K562 (cell line): ENCODE measurements around the gene OR56B1. TPM values are rescaled to one million over a fixed set of nuclear protein-coding genes. Genes with fewer than 3 reads are reported as not detected.

Experiments
- ATAC-seq: fragments of 200-7000 bp; cut with Tn5 transposase; 3 replicates; pipeline ENCODE4 v1.9.1; 2020; ENCODE audit warnings: moderate library complexity
- BruUV-seq: library from RNA; stranded (reverse); fragments of 400-500 nt; replicated peaks from 2 replicates; lab custom pipeline; 2021; lab: Mats Ljungman, UMichigan
- CTCF ChIA-PET: fragments of 300-600 bp; formaldehyde crosslinking; extraction: SDS; loops from one replicate; lab custom pipeline; 2021; ENCODE audit warnings: low intra/inter-chr PET ratio; lab: Yijun Ruan, JAX
- POLR2A ChIA-PET: fragments of 300-600, 350-650 bp; sonication (Branson Sonifier 250); formaldehyde crosslinking; extraction: SDS; loops from one replicate; lab custom pipeline; 2021; ENCODE audit warnings: antibody characterized with exemption, inconsistent platforms; lab: Yijun Ruan, JAX
- DNase-seq, 4 experiments: peaks; one replicate each; pipeline versions ENCODE4 v3.0.0 to v3.0.0-alpha.2; 2011 to 2018; ENCODE audit warnings: low spot score in 3 of 4, mixed read lengths in 3 of 4; ENCODE audit errors: extremely low read depth in 1 of 4
- FAIRE-seq: peaks from 2 replicates; lab custom pipeline; 2011; peaks lifted over from hg19 to GRCh38; lab: Jason Lieb, UNC
- H2AFZ ChIP-seq: 2 replicates; pipeline ENCODE4 v1.6.0; 2011; ENCODE audit warnings: low read depth, low read length, control low read depth, inconsistent platforms
- H3K27ac ChIP-seq: fragments of 200-600 bp; 3 replicates; pipeline ENCODE4 v1.8.0; 2011; ENCODE audit warnings: low read depth, mild to moderate bottlenecking, control low read depth, inconsistent platforms, low read length, moderate library complexity, mixed read lengths; ENCODE audit errors: extremely low read depth
- H3K27me3 ChIP-seq, 2 experiments: fragments of 300-600 bp in 1 of 2; 2 replicates in 1 of 2; 3 replicates in 1 of 2; pipeline versions ENCODE4 v1.6.0 to v1.8.0; 2011; ENCODE audit warnings: inconsistent platforms in 2 of 2, low read length in 2 of 2, mild to moderate bottlenecking in 1 of 2, mixed read lengths in 1 of 2, moderate library complexity in 1 of 2; ENCODE audit not compliant: control insufficient read depth in 2 of 2, insufficient read depth in 2 of 2
- H3K36me3 ChIP-seq: fragments of 300-600 bp; 3 replicates; pipeline ENCODE4 v1.8.0; 2011; ENCODE audit warnings: mild to moderate bottlenecking, low read length, inconsistent platforms; ENCODE audit not compliant: control insufficient read depth, insufficient read depth
- H3K4me1 ChIP-seq, 2 experiments: fragments of 200-600 bp in 1 of 2; replicated peaks in 1 of 2; 2 replicates in 1 of 2; 3 replicates in 1 of 2; pipeline versions ENCODE4 v1.5.1 to v1.8.0; 2011; ENCODE audit warnings: inconsistent platforms in 2 of 2, low read length in 2 of 2, mild to moderate bottlenecking in 1 of 2, mixed read lengths in 1 of 2, moderate library complexity in 1 of 2; ENCODE audit not compliant: control insufficient read depth in 2 of 2, insufficient read depth in 2 of 2
- H3K4me2 ChIP-seq: 2 replicates; pipeline ENCODE4 v1.6.1; 2011; ENCODE audit warnings: low read length, control low read depth, inconsistent platforms, mixed read lengths; ENCODE audit not compliant: insufficient read depth
- H3K4me3 ChIP-seq: fragments of 200-600 bp; sonication (generic), shearing (Covaris generic); 2 replicates; pipeline ENCODE4 v1.5.1; 2016; ENCODE audit warnings: control low read depth, inconsistent platforms
- H3K79me2 ChIP-seq: fragments of 200-600 bp; 3 replicates; pipeline ENCODE4 v1.8.0; 2011; ENCODE audit warnings: low read length, inconsistent platforms; ENCODE audit not compliant: control insufficient read depth, insufficient read depth
- H3K9ac ChIP-seq, 2 experiments: 2 replicates each; pipeline versions ENCODE4 v1.6.0 to v1.6.1; 2011; ENCODE audit warnings: low read depth in 2 of 2, low read length in 2 of 2, control low read depth in 1 of 2, inconsistent platforms in 1 of 2, mild to moderate bottlenecking in 1 of 2, mixed read lengths in 1 of 2; ENCODE audit not compliant: insufficient read depth in 1 of 2
- H3K9me1 ChIP-seq: one replicate; pipeline ENCODE4 v1.6.0; 2011; ENCODE audit warnings: inconsistent platforms, mild to moderate bottlenecking, low read length, moderate library complexity; ENCODE audit not compliant: control insufficient read depth, insufficient read depth
- H3K9me3 ChIP-seq: replicated peaks from 2 replicates; pipeline ENCODE4 v1.5.1; 2011; ENCODE audit warnings: low read depth, low read length, inconsistent platforms; ENCODE audit not compliant: control insufficient read depth, insufficient read depth
- H4K20me1 ChIP-seq: replicated peaks from 2 replicates; pipeline ENCODE4 v1.6.1; 2011; ENCODE audit warnings: low read length, inconsistent platforms, mixed read lengths; ENCODE audit not compliant: control insufficient read depth, insufficient read depth
- HDAC2 ChIP-seq: fragments of 450-650 bp; IDR thresholded peaks from 2 replicates; pipeline ENCODE4 v1.6.1; 2016; ENCODE audit warnings: mild to moderate bottlenecking
- MXI1 ChIP-seq: IDR thresholded peaks from 2 replicates; pipeline ENCODE4 v1.6.1; 2011; ENCODE audit warnings: low read depth, mild to moderate bottlenecking, improper control_type of control experiment, low read length
- ZNF586 ChIP-seq: fragments of 450-650 bp; formaldehyde crosslinking; conservative IDR thresholded peaks from 2 replicates; pipeline ENCODE4 v1.4.0; 2020; ENCODE audit warnings: mild to moderate bottlenecking, moderate library complexity
- WGBS: fragments of 100-300 bp; shearing (Covaris generic); methylation state at CpG from one replicate; pipeline ENCODE4 v1.1.6; 2016; ENCODE audit warnings: low coverage, mixed read lengths; ENCODE audit not compliant: insufficient coverage; ENCODE audit errors: missing lambda C conversion rate; 5-methylcytosine and 5-hydroxymethylcytosine counted together
- in situ Hi-C: fragments of 300-500 bp; cut with MboI; formaldehyde crosslinking; loops from 4 replicates; pipeline ENCODE4 v1.15.0; 2018; ENCODE audit warnings: inconsistent platforms, mixed read lengths
- intact Hi-C: fragments of 100-400 bp; cut with micrococcal nuclease; formaldehyde crosslinking; loops from 2 replicates; pipeline ENCODE4 v1.14.2; 2022
- polyA plus RNA-seq, 8 experiments: library from polyadenylated mRNA; depleted of rRNA in 4 of 8; stranded (reverse) in 5 of 8; unstranded in 3 of 8; fragments of >200 nt; fragmentation: Nextera tagmentation in 2 of 8; fragmentation: Illumina TruSeq in 1 of 8; extraction: Ambion mirVana in 2 of 8; extraction: Trizol in 1 of 8; gene quantifications; 2 replicates each; pipeline versions ENCODE4 v1.2.1 to v1.2.3, GENCODE V29; 2011 to 2014; ENCODE audit warnings: inconsistent platforms in 1 of 8, missing spikeins in 1 of 8
- total RNA-seq, 7 experiments: library from RNA; depleted of rRNA in 6 of 7; stranded (reverse); fragments of >200 nt in 6 of 7; fragmentation: Illumina TruSeq in 2 of 7; extraction: Trizol in 2 of 7; gene quantifications; 2 replicates each; pipeline versions ENCODE4 v1.2.1 to v1.2.3, GENCODE V29; 2011 to 2021; ENCODE audit warnings: low replicate concordance in 1 of 7
- TF ChIP-seq, protein P1 (sequence below): fragments of 450-650 bp; IDR thresholded peaks from 2 replicates; pipeline ENCODE4 v1.6.1; 2014; ENCODE audit warnings: low read depth, mild to moderate bottlenecking, moderate library complexity, borderline replicate concordance
- TF ChIP-seq, protein P2 (sequence below): sonication (generic); formaldehyde crosslinking; IDR thresholded peaks from 2 replicates; pipeline ENCODE4 v1.8.0; 2022; ENCODE audit warnings: mild to moderate bottlenecking, missing genetic modification reagents
- TF ChIP-seq, protein P3 (sequence below): conservative IDR thresholded peaks from 2 replicates; pipeline ENCODE4 v1.6.1; 2011; ENCODE audit warnings: low read depth, mild to moderate bottlenecking, low read length; ENCODE audit not compliant: control insufficient read depth
- TF ChIP-seq, protein P4 (sequence below): fragments of 250-450 bp; sonication (Bioruptor Pico); IDR thresholded peaks from 2 replicates; pipeline ENCODE4 v1.8.0; 2022; ENCODE audit warnings: inconsistent platforms

Gene OR56B1
- total and polyA plus RNA-seq, 9 of the 15 experiments (the other 6 are each of a cell fraction or from before 2014, with no cell fraction given) = not detected

DNA sequence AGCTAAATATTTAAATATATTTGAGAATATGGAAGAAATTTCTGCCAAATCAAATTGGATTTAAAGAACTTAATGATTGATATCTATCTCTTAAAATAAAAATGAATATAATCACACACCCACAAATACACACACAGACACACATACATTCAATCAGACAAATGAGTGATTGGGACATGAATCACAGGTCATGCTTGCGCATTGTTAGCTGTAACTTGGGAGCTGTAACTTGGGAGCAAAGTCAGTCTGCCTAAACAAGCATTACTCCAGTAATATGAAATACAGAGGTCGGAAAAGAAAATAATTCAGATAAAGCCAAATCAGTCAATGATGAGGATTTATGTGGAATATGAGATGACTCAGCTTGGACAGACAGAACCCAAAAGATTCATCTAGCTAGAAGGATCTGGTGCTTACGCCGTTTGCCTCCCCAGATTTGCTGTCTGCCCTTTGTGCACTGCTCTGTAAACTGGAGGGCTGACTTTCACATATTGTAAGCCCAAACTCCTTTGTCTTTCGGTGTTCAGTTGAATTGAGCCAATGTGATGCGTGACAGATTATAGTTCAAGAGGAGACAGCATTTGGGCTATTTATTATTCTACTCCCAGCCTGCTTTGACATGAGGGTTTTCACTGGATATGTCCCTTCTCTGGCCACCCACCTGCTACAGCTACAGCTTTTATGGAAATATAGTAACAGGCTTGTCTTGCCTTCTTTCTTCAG lies 1.6 kb downstream of the OR56B1 start:
- FAIRE-seq (no peak), ATAC-seq (no peak), DNase-seq (no peak)
- Histone ChIP-seq H2AFZ (no peak overlapping the region), H3K27ac (no peak overlapping the region), H3K4me1 (no peaks in the 10 kb centered on the region), H3K9me3 (peaks cover 4% of the 10 kb centered on the region; the same call in 1 of the 2 replicates), H3K9me1 (no peaks in the 10 kb centered on the region), H3K27me3 (peaks cover 0 to 2% of the 10 kb centered on the region in 2 experiments; a peak in 2 of 5 replicates), H3K4me3 (no peak overlapping the region), H4K20me1 (no peaks in the 10 kb centered on the region), H3K36me3 (no peaks in the 10 kb centered on the region), H3K9ac (no peak overlapping the region), H3K79me2 (no peaks in the 10 kb centered on the region), H3K4me2 (no peak overlapping the region)
- BruUV-seq = no TSS peak
- ChIA-PET POLR2A (no interaction called here), CTCF (no interaction called here)
- 4% methylated on average over 6 of the region's 6 CpGs for WGBS
- intact Hi-C loops (no loop called here), in situ Hi-C loops (no loop called here)
- TF ChIP-seq, protein P1, sequence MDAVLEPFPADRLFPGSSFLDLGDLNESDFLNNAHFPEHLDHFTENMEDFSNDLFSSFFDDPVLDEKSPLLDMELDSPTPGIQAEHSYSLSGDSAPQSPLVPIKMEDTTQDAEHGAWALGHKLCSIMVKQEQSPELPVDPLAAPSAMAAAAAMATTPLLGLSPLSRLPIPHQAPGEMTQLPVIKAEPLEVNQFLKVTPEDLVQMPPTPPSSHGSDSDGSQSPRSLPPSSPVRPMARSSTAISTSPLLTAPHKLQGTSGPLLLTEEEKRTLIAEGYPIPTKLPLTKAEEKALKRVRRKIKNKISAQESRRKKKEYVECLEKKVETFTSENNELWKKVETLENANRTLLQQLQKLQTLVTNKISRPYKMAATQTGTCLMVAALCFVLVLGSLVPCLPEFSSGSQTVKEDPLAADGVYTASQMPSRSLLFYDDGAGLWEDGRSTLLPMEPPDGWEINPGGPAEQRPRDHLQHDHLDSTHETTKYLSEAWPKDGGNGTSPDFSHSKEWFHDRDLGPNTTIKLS = no peak

DNA sequence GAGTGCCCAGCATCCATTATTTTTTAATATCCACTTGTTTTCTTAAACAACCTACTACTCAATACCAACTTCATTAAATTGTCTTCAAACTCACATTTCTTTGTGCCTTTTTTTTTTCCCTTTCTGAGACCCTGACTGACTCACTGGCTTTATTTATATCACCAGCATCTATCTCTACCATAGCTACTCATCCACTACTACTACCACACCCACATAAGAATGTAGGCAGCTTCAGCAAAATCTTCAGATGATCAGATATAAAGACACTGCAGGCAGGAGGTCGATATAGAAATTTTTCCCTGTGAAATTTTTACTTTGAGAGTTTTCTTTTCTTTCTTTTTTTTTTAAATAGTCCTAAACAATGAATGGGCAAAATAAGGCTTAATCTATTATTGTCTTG lies 2.2 kb downstream of the OR56B1 start:
- intact Hi-C loops = no loop called here
- H3K9me3 ChIP-seq = peaks cover 4% of the 10 kb centered on the region; the same call in 1 of the 2 replicates
- H3K4me2 ChIP-seq = no peak overlapping the region
- no TSS peak for BruUV-seq
- in situ Hi-C loops = no loop called here
- H3K36me3 ChIP-seq = no peaks in the 10 kb centered on the region
- ChIA-PET POLR2A (no interaction called here), CTCF (no interaction called here)
- 0% methylated on average over 1 of the region's 1 CpG for WGBS
- no peak overlapping the region for H3K4me3 ChIP-seq
- no peak overlapping the region for H2AFZ ChIP-seq
- no peak overlapping the region for H3K27ac ChIP-seq
- no peaks in the 10 kb centered on the region for H4K20me1 ChIP-seq
- no peak overlapping the region for H3K9ac ChIP-seq
- DNase-seq (no peak), FAIRE-seq (no peak), ATAC-seq (no peak)
- no peaks in the 10 kb centered on the region for H3K4me1 ChIP-seq
- H3K27me3 ChIP-seq = peaks cover 0 to 2% of the 10 kb centered on the region in 2 experiments; a peak in 1 of 5 replicates
- no peaks in the 10 kb centered on the region for H3K79me2 ChIP-seq
- no peaks in the 10 kb centered on the region for H3K9me1 ChIP-seq
- TF ChIP-seq ZNF586 (CRISPR knock-in tag) (no peak), HDAC2 (no peak), MXI1 (no peak)
- TF ChIP-seq, protein P2, sequence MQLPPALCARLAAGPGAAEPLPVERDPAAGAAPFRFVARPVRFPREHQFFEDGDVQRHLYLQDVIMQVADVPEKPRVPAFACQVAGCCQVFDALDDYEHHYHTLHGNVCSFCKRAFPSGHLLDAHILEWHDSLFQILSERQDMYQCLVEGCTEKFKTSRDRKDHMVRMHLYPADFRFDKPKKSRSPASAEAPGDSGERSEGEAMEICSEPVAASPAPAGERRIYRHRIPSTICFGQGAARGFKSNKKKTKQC (CRISPR knock-in tag) = no peak
- TF ChIP-seq, protein P3, sequence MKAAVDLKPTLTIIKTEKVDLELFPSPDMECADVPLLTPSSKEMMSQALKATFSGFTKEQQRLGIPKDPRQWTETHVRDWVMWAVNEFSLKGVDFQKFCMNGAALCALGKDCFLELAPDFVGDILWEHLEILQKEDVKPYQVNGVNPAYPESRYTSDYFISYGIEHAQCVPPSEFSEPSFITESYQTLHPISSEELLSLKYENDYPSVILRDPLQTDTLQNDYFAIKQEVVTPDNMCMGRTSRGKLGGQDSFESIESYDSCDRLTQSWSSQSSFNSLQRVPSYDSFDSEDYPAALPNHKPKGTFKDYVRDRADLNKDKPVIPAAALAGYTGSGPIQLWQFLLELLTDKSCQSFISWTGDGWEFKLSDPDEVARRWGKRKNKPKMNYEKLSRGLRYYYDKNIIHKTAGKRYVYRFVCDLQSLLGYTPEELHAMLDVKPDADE = no peak
- TF ChIP-seq, protein P4, sequence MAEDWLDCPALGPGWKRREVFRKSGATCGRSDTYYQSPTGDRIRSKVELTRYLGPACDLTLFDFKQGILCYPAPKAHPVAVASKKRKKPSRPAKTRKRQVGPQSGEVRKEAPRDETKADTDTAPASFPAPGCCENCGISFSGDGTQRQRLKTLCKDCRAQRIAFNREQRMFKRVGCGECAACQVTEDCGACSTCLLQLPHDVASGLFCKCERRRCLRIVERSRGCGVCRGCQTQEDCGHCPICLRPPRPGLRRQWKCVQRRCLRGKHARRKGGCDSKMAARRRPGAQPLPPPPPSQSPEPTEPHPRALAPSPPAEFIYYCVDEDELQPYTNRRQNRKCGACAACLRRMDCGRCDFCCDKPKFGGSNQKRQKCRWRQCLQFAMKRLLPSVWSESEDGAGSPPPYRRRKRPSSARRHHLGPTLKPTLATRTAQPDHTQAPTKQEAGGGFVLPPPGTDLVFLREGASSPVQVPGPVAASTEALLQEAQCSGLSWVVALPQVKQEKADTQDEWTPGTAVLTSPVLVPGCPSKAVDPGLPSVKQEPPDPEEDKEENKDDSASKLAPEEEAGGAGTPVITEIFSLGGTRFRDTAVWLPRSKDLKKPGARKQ (CRISPR knock-in tag) = no peak
